ENCODE measurements around the gene SUGP1.
"Not testable (repeated sequence)": the region's sequence is repeated elsewhere in the genome, so short reads cannot be mapped to it uniquely, and the experiment has no call there.

The SUGP1 gene

GRCh38 chr19:19320361-19321140, at the start of gene SUGP1, which contains the start of gene MAU2:
TSS of gene SUGP1 (minus strand) at chr19:19320509. CDS start at chr19:19320496, 13 bp downstream.
TSS of gene MAU2 (plus strand) at chr19:19320829. CDS start at chr19:19320860, 31 bp downstream.
- peak; percentile 88 for DNase-seq

- no peak for DNase-seq
Observed at GRCh38 chr19:19368087-19368486, 47.8 kb upstream of the SUGP1 start.

GRCh38 chr19:19366434-19367396, 46.4 kb upstream of the SUGP1 start:
- DNase-seq: no peak

GRCh38 chr19:19362075-19362474, 41.8 kb upstream of the SUGP1 start:
- no peak for DNase-seq

GRCh38 chr19:19361075-19361594, 40.8 kb upstream of the SUGP1 start:
- peak; percentile 28 for DNase-seq

- no peak for DNase-seq
Observed at GRCh38 chr19:19356901-19357566, 36.7 kb upstream of the SUGP1 start.

- DNase-seq: no peak
Observed at GRCh38 chr19:19356500-19356899, 36.2 kb upstream of the SUGP1 start.

GRCh38 chr19:19355606-19356139, 35.4 kb upstream of the SUGP1 start:
- DNase-seq: no peak

- no peak for DNase-seq
Observed at GRCh38 chr19:19354932-19355331, 34.6 kb upstream of the SUGP1 start.

- DNase-seq: no peak
Observed at GRCh38 chr19:19354007-19354406, 33.7 kb upstream of the SUGP1 start.

- DNase-seq: no peak
Observed at GRCh38 chr19:19352823-19353222, 32.5 kb upstream of the SUGP1 start.

- not testable (repeated sequence) for DNase-seq
Observed at GRCh38 chr19:19350756-19351155, 30.4 kb upstream of the SUGP1 start.

- DNase-seq: no peak
Observed at GRCh38 chr19:19349365-19349764, 29.1 kb upstream of the SUGP1 start.

GRCh38 chr19:19348266-19348665, 28.0 kb upstream of the SUGP1 start:
- DNase-seq: no peak

- DNase-seq: no peak
Observed at GRCh38 chr19:19347401-19348110, 27.2 kb upstream of the SUGP1 start.

GRCh38 chr19:19345970-19346369, 25.7 kb upstream of the SUGP1 start:
- no peak for DNase-seq

- DNase-seq: no peak
Observed at GRCh38 chr19:19345232-19345631, 24.9 kb upstream of the SUGP1 start.

- no peak for DNase-seq
Observed at GRCh38 chr19:19343762-19344161, 23.5 kb upstream of the SUGP1 start.

GRCh38 chr19:19343016-19343362, 22.7 kb upstream of the SUGP1 start:
- no peak for DNase-seq

GRCh38 chr19:19342086-19343015, 22.0 kb upstream of the SUGP1 start:
- DNase-seq: no peak

- DNase-seq: no peak
Observed at GRCh38 chr19:19341026-19341425, 20.7 kb upstream of the SUGP1 start.
